ENCODE results near the gene TMEM53.

DNA sequence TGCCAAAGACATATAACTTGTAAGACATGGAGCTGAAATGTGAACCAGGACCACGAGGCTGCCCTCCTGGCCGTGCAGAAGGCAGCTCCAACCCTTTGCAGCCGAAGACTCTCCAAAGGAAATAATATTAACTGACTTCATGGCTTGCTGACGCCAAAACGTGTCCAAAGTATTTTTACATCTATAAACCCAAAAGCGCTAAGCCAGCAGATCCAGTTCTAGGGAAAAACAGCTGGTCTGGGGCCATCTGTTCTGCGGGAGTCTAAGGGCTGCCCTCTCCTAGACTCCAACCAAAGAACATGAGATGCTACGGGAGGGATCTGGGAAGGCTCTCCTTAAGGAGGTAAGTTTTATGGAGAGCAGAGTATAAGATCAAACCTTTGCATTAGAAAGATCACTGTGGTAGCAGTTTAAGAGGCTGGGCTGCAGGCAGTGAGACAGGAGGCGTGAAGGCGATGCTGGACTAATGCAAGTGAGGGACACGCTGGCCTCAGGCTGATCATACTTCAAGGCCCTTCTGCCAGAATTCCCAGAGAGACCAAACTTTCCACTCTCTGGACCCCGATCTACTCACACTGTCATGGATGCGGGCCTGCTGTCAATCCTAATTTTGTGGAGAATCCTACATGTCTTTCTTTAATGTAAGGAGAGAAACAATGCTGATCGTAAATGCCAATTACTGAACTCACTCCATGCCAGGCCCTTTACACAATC lies 1.2 kb downstream of the TMEM53 start:
- no peak for TF ChIP-seq CTCF (conservative IDR thresholded peaks at IDR 0.05 in 1 of 2, IDR thresholded peaks at IDR 0.05 in 1 of 2; ENCODE audit: extremely low read depth in 1 of 2, insufficient read depth in 1 of 2, low read depth in 1 of 2, low read length in 2 of 2)
- no peak for TF ChIP-seq EZH2 (IDR thresholded peaks at IDR 0.05; ENCODE audit: borderline replicate concordance, low read length)

Measured in mammary epithelial cell (primary cell).